NCI-H82 treated with DMSO at 0.1 percent for 48 hours (cell line): ENCODE measurements around the gene MADCAM1.
"Not testable (repeated sequence)": the region's sequence is repeated elsewhere in the genome, so short reads cannot be mapped to it uniquely, and the experiment has no call there.

Experiments
- DNase-seq: peaks from one replicate; lab custom pipeline; 2025; ENCODE audit not compliant: unreplicated experiment; lab: John Stamatoyannopoulos, UW

The MADCAM1 gene

DNA sequence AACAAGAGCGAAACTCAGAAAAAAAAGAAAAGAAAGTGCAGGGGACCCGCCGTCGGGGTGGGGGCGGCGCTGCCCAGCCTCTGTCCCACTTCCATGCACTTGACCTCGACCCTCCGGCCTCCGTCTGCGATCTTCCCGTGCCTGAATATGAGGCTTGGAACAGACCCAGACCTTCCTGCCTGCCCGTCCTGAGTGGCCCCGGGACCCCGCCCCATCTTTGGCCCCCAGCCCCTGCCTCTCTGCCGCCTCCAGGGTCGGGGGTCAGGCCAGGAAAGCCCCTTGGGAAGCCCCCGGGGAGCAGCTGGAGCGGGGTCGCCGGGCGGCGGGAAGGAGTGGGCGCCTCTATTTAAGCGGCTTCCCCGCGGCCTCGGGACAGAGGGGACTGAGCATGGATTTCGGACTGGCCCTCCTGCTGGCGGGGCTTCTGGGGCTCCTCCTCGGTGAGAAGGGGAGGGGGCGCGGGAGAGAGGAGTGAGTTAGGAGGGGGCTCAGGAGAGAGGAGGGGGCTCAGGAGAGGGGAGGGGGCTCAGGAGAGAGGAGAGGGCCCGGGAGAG lies at the start of gene MADCAM1:
Gene MADCAM1, plus strand, starts transcription at position 375 of the 554 bp plus-strand sequence. Its CDS starts 14 bp downstream, at position 389.
- DNase-seq = no peak

GRCh38 chr19:447064-447426 lies 49.2 kb upstream of the MADCAM1 start:
- no peak for DNase-seq

GRCh38 chr19:447816-448560 lies 48.3 kb upstream of the MADCAM1 start:
- no peak for DNase-seq

GRCh38 chr19:449916-450315 lies 46.4 kb upstream of the MADCAM1 start:
- no peak for DNase-seq

DNA sequence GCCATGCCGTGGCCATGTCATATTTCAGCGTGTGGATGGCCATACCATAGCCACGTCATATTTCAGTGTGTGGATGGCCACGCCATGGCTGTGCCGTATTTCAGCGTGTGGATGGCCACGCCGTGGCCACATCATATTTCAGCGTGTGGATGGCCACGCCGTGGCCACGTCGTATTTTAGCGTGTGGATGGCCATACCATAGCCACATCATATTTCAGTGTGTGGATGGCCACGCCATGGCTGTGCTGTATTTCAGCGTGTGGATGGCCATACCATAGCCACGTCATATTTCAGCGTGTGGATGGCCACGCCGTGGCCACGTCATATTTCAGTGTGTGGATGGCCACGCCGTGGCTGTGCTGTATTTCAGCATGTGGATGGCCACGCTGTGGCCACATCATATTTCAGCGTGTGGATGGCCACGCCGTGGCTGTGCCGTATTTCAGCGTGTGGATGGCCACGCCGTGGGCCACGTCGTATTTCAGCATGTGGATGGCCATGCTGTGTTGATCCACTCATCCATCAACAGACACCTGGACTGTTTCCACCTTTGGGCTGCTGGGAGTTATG lies 45.3 kb upstream of the MADCAM1 start:
- not testable (repeated sequence) for DNase-seq

DNA sequence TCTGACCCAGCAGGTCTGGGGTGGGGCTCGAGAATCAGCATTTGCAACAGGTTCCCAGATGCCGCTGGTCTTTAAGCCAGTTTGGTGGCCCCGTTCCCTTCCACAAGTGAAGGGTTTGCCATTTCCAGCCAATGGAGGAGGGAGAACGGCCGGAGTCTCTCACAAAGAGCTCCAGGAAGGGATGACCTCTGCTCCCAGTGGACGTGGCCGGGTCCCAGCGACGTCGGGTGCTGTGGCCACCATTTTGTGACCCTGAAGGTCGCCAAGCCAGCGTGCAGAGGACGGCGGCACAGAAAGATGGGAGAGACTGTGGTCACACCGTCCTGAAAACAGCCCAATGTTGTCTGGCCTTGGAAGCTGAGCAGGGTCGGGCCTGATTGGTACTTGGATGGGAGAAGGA lies 43.5 kb upstream of the MADCAM1 start:
- no peak for DNase-seq

GRCh38 chr19:453606-454005 lies 42.7 kb upstream of the MADCAM1 start:
- DNase-seq = no peak

GRCh38 chr19:455031-455705 lies 41.1 kb upstream of the MADCAM1 start:
- DNase-seq = no peak

- DNase-seq = no peak
Observed at GRCh38 chr19:455851-456546, 40.3 kb upstream of the MADCAM1 start.

- no peak for DNase-seq
Observed at GRCh38 chr19:456547-457110, 39.7 kb upstream of the MADCAM1 start.

- DNase-seq = no peak
Observed at GRCh38 chr19:457636-458035, 38.6 kb upstream of the MADCAM1 start.

GRCh38 chr19:458091-459042 lies 37.9 kb upstream of the MADCAM1 start:
- DNase-seq = no peak

GRCh38 chr19:459724-460511 lies 36.4 kb upstream of the MADCAM1 start:
- DNase-seq = no peak

DNA sequence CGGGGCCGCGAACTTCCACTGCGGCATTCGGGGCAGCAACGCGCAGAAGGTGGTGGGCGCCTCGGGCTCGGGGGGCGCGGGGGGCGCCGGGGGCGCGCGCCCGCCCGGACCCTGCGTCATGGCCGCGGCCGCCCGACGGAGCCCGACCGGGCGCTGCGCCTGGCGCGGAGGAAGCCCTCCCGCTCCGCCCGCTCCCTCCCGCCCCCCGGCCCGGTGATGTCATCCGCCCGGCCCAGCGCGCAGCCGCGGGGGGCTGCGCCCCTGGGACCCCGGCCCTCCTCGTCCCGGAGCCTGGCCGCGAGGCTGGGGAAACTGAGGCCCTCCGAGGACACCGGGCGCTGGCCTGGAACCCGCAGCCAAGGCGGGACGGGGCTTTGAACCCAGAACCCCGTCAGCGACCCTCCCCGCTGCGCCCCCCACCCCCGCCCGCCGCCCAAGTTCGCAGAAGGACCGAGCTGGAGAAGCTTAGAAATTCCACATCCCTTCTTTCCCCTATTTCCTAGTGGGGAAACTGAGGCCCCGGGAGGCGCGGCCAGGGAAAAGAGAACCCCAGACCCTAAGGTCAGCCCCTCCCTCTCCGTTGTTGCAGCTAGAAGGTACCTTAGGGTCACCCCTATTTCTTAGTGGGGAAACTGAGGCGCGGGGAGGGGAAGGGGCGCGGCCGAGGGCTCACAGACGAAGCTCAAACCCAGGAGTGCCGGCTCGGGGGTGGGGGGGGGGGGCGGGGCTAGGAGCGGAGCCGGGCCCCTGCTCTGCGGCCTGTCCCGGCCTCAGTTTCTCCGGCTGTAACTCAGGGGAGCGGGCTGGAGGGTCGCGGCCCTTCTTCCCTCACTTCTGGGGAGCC lies 35.2 kb upstream of the MADCAM1 start, which contains the start of gene SHC2:
Gene SHC2, minus strand, starts transcription at position 157 of the 844 bp plus-strand sequence. Its CDS starts 37 bp downstream, at position 120.
- DNase-seq = no peak

DNA sequence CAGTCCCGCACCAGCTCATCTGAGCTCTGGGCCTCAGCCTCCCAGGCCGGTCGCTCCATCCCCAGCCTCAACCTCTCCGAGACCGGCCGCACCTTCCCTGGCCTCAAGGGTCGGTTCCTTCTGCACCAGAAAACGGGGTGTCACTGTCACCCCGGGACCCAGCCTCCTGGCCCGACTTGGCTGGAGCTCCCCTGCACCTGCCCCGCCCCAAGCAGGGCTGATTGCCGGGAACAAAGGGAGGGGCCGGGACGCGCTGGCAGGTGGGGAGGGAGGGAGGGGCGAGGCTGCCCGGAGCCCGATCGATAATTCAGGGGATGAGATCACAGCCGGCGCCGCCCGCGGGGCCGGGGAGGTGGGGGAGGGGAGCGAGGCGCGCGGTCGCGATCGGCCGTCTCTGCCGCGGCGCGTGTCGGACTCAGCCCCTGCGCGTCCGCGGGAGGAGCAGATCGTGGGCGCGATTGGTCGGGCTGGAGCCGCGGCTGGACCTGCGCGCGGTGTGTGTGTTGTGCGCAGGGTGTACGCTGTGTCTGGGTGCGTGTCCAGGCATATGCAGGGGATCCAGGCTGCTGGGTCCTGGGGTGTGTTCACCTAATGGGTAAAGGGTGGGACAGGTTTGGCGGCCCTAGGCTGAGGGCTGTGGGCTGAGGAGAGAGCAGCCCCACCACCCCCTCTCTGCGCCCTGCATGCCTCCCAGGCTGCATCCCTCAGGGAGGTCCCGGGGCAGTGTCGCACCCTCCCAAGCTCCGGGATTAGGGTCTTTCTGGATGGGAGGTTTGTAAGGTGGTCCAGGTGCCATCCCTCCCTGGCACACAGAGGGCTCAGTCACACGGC lies 34.4 kb upstream of the MADCAM1 start:
- peak; percentile 41 for DNase-seq

DNA sequence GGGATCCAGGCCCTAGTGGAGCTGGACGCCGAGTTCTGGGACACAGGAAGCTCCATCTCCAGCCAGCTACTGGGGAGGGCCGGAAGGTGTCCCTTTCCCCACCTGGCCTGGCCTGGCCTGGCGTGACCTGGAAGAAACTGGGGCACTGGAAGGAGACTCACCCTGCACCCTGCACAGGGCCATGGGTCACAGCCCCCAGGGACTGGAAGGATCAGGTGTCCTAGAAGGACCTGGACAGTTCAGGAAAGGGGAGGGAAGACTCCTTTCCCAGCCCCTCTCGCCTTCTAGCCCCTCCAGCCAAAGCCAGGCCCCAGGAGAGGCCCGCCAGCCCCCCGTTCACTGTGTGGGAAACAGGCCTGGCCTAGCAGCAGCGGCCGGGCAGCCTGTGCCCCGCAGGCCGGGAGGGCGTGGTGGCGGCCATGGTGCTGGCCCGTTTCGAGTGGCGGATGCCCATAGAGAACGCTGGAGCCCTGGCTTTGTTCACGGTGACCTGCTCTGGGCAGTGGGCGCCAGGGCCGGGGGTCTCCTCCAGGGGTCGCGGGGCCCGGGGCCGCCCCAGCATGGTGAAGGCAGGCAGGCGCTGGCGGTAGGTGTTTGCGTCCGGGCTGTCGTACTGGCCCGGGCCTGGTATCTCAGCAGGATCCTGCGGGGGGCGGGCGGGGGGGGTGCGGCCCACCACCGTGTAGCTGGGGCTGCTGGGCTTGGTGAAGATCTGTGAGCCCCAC lies 32.6 kb upstream of the MADCAM1 start:
- no peak for DNase-seq

DNA sequence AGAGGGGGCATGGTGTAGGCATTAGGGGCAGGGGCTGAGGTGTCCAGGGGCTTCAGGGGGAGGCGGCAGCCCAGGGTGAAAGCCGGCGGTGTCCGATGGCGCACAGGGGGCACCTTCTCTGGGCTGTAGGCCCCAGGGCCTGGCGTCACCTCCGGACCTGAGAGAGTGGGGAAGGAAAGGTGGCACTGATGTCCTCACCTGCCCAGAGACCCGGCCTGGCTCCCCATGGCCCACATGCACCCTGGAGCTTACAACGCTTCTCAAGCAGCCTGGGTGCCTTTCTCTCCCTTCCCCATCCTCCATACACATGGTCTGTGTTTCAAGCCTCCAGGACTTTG lies 32.1 kb upstream of the MADCAM1 start:
- DNase-seq = no peak
